ENCODE measurements around the gene GAL. TPM values are rescaled to one million over a fixed set of nuclear protein-coding genes. Genes with fewer than 3 reads are reported as not detected.

GAL gene
- total and polyA plus RNA-seq, 2 of the 13 experiments (the other 11 are each of a cell fraction or from before 2014, with no cell fraction given), result not detected

DNA sequence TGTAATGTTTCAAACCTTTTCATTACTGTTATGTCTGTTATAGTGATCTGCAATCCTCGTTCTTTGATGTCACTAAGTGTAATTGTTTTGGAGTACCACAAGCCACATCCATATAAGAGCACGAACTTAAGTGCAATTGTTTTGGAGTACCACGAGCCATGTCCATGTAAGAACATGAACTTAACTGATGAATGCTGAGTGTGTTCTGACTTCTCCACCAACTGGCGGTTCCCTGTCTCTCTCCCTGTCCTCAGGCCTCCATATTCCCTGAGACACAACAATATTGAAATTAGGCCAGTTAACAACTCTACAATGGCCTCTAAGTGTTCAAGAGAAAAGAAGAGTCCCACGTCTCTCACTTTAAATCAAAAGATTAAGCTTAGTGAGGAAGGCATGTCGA lies 43.4 kb downstream of the GAL start (continued):
- TF ChIP-seq ZNF142 (CRISPR knock-in tag; IDR thresholded peaks at IDR 0.05) (no peak), CENPT (CRISPR knock-in tag; IDR thresholded peaks at IDR 0.05; ENCODE audit: low read depth) (no peak), ZNF20 (CRISPR knock-in tag; IDR thresholded peaks at IDR 0.05) (no peak), FOXJ3 (CRISPR knock-in tag; IDR thresholded peaks at IDR 0.05; ENCODE audit: borderline replicate concordance) (no peak), ZNF446 (CRISPR knock-in tag; IDR thresholded peaks at IDR 0.05) (no peak), ZNF207 (IDR thresholded peaks at IDR 0.05; ENCODE audit: borderline replicate concordance) (no peak), POGZ (CRISPR knock-in tag; IDR thresholded peaks at IDR 0.05) (no peak), ZNF883 (CRISPR knock-in tag; IDR thresholded peaks at IDR 0.05; ENCODE audit: not compliant biosample characterization) (no peak), ELF4 (CRISPR knock-in tag; IDR thresholded peaks at IDR 0.05; ENCODE audit: borderline replicate concordance) (no peak), ZNF441 (CRISPR knock-in tag; IDR thresholded peaks at IDR 0.05; ENCODE audit: borderline replicate concordance) (no peak), ZNF44 (CRISPR knock-in tag; IDR thresholded peaks at IDR 0.05) (no peak)
